CD4-positive, alpha-beta T cell (primary cell): ENCODE data around the gene FNDC3B. TPM values are rescaled to one million over a fixed set of nuclear protein-coding genes. Genes with fewer than 3 reads are reported as not detected.

ENCODE experiments used
- ATAC-seq: fragments of 200-7000 bp; cut with Tn5 transposase; one replicate; pipeline ENCODE4 v1.10.0; 2022; ENCODE audit warnings: mild to moderate bottlenecking; ENCODE audit not compliant: poor library complexity
- CTCF ChIA-PET: fragments of 350-600 bp; sonication (Branson Sonifier 250); formaldehyde crosslinking; loops from one replicate; lab custom pipeline; 2021; ENCODE audit warnings: antibody characterized with exemption, inconsistent platforms; lab: Charles Lee
- POLR2A ChIA-PET: fragments of 350-600 bp; sonication (Branson Sonifier 250); formaldehyde crosslinking; loops from one replicate; lab custom pipeline; 2021; ENCODE audit warnings: antibody characterized with exemption, inconsistent platforms; lab: Charles Lee
- DNase-seq, 14 experiments: peaks; one replicate each; pipeline ENCODE4 v3.0.0-alpha.2; 2013 to 2020; ENCODE audit warnings: mixed read lengths in 2 of 14
- H3K27ac ChIP-seq, 2 donors: one replicate each; pipeline versions ENCODE4 v1.5.1 to v1.7.0; 2013; ENCODE audit warnings: low read length in 2 of 2, low read depth in 1 of 2, mild to moderate bottlenecking in 1 of 2
- H3K27me3 ChIP-seq, 2 experiments: 1 replicate in 1 of 2; 2 replicates in 1 of 2; pipeline versions ENCODE4 v1.6.1 to v1.7.0; 2013; ENCODE audit warnings: low read length in 2 of 2, control low read depth in 1 of 2, mild to moderate bottlenecking in 1 of 2, moderate library complexity in 1 of 2; ENCODE audit not compliant: insufficient read depth in 2 of 2, control insufficient read depth in 1 of 2
- H3K36me3 ChIP-seq: one replicate; pipeline ENCODE4 v1.6.1; 2013; ENCODE audit warnings: low read length, control low read depth; ENCODE audit not compliant: insufficient read depth
- H3K4me1 ChIP-seq: one replicate; pipeline ENCODE4 v1.6.1; 2013; ENCODE audit warnings: low read length, control low read depth; ENCODE audit not compliant: insufficient read depth
- H3K4me3 ChIP-seq: one replicate; pipeline ENCODE4 v1.5.1; 2013; ENCODE audit warnings: mild to moderate bottlenecking, low read length, moderate library complexity
- H3K9me3 ChIP-seq, 2 experiments: 1 replicate in 1 of 2; 2 replicates in 1 of 2; pipeline versions ENCODE4 v1.6.1 to v1.7.0; 2013; ENCODE audit warnings: low read length in 2 of 2, mild to moderate bottlenecking in 2 of 2, control low read depth in 1 of 2, moderate library complexity in 1 of 2; ENCODE audit not compliant: control insufficient read depth in 1 of 2, insufficient read depth in 1 of 2
- H3K27ac Mint-ChIP-seq: one replicate; pipeline ENCODE4 v1.8.0; 2020; ENCODE audit warnings: mixed read lengths
- H3K27me3 Mint-ChIP-seq: one replicate; pipeline ENCODE4 v1.8.0; 2021; ENCODE audit warnings: mixed read lengths
- H3K36me3 Mint-ChIP-seq: one replicate; pipeline ENCODE4 v1.8.0; 2021; ENCODE audit warnings: low read depth, mixed read lengths
- H3K4me1 Mint-ChIP-seq: one replicate; pipeline ENCODE4 v1.8.0; 2021; ENCODE audit warnings: low read depth, mixed read lengths
- H3K4me3 Mint-ChIP-seq: one replicate; pipeline ENCODE4 v1.8.0; 2020; ENCODE audit warnings: mild to moderate bottlenecking, mixed read lengths
- H3K9me3 Mint-ChIP-seq: one replicate; pipeline ENCODE4 v1.8.0; 2020; ENCODE audit warnings: mixed read lengths
- CTCF ChIP-seq: fragments of 200-600 bp; IDR thresholded peaks from one replicate; pipeline ENCODE4 v1.8.0; 2022; ENCODE audit warnings: antibody characterized with exemption, mild to moderate bottlenecking
- intact Hi-C, 2 experiments: fragments of 100-400 bp; cut with DNase I in 1 of 2; cut with micrococcal nuclease in 1 of 2; formaldehyde crosslinking; loops; one replicate each; pipeline versions ENCODE4 v1.15.1 to v1.9.0; 2023 to 2025; cut with DNase I, micrococcal nuclease
- total RNA-seq, 174 experiments: library from RNA in 2 of 174; stranded (reverse) in 2 of 174; gene quantifications; one replicate each; pipeline ENCODE4 v1.2.3 and lab custom pipeline; 2021 to 2026

The FNDC3B gene
- total RNA-seq, 2 experiments from 2014 or later: 26.1 to 28.7 TPM

DNA sequence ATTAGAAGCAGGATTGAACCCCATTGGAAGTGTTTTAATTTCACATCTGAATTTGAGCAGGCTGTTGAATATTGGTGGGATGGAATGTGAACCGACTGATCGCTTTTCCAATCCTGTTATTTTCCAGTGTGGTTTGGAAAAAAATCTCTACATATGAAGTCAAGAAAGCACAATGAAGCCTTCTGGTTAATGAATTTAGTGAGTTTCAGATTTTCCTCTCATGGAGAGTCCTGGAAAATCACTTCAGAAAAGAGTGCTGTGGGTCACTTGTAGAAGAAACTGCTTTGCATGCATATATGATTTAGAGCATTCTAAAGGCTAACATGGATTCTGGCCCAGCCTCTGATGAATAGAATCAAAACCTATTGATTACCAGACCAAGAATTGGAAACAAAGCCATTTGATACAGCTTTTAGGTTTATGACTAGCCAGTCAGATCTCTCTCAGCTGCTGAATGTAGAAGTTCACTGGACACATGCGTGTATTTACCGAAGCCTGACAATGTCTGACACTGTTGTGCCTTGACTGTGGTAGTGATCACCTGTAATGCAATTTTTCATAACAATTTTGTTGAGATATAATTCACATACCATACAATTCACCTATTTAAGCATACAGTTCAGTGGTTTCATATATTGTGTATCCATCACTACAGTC is 121.9 kb downstream of the FNDC3B start:
- no peaks in the 10 kb centered on the region for H3K27me3 Mint-ChIP-seq
- Histone ChIP-seq H3K36me3 (no peaks in the 10 kb centered on the region), H3K4me3 (no peak overlapping the region), H3K9me3 (no peaks in the 10 kb centered on the region), H3K27me3 (no peaks in the 10 kb centered on the region), H3K4me1 (no peaks in the 10 kb centered on the region), H3K27ac (no peak overlapping the region)
- H3K27ac Mint-ChIP-seq: no peak overlapping the region
- H3K4me3 Mint-ChIP-seq: no peak overlapping the region
- POLR2A ChIA-PET: no interaction called here
- ATAC-seq (no peak), DNase-seq (no peak)
- no peaks in the 10 kb centered on the region for H3K36me3 Mint-ChIP-seq
- TF ChIP-seq CTCF: no peak
- intact Hi-C loops: no loop called here
- peaks cover 6% of the 10 kb centered on the region for H3K4me1 Mint-ChIP-seq
- CTCF ChIA-PET: no interaction called here
- no peaks in the 10 kb centered on the region for H3K9me3 Mint-ChIP-seq

- no peaks in the 10 kb centered on the region for H3K4me1 ChIP-seq
- H3K4me3 ChIP-seq: no peak overlapping the region
- H3K27ac Mint-ChIP-seq: no peak overlapping the region
- CTCF ChIA-PET: interaction anchor here (1.3 kb wide), 1 partner anchor 21 kb away, joined by 3 read pairs; no protein-coding TSS in a partner anchor
- H3K27ac ChIP-seq: no peak overlapping the region
- H3K9me3 ChIP-seq: no peaks in the 10 kb centered on the region
- H3K36me3 Mint-ChIP-seq: no peaks in the 10 kb centered on the region
- POLR2A ChIA-PET: no interaction called here
- H3K27me3 Mint-ChIP-seq: no peaks in the 10 kb centered on the region
- TF ChIP-seq CTCF: no peak
- H3K36me3 ChIP-seq: no peaks in the 10 kb centered on the region
- H3K27me3 ChIP-seq: no peaks in the 10 kb centered on the region
- no peak overlapping the region for H3K4me3 Mint-ChIP-seq
- no peaks in the 10 kb centered on the region for H3K9me3 Mint-ChIP-seq
- no peak for ATAC-seq
- intact Hi-C loops: no loop called here
- peaks cover 6% of the 10 kb centered on the region for H3K4me1 Mint-ChIP-seq
- DNase-seq: no peak
Observed at GRCh38 chr3:172161959-172162358, 122.6 kb downstream of the FNDC3B start.

- Histone ChIP-seq H3K4me1 (no peaks in the 10 kb centered on the region), H3K36me3 (no peaks in the 10 kb centered on the region), H3K9me3 (no peaks in the 10 kb centered on the region), H3K4me3 (no peak overlapping the region), H3K27ac (no peak overlapping the region), H3K27me3 (no peaks in the 10 kb centered on the region)
- ChIA-PET CTCF (interaction anchor here (1.3 kb wide), 1 partner anchor 19 kb away, joined by 3 read pairs; no protein-coding TSS in a partner anchor), POLR2A (no interaction called here)
- Mint-ChIP-seq H3K4me3 (no peak overlapping the region), H3K36me3 (no peaks in the 10 kb centered on the region), H3K4me1 (peaks cover 15% of the 10 kb centered on the region), H3K9me3 (no peaks in the 10 kb centered on the region), H3K27me3 (no peaks in the 10 kb centered on the region), H3K27ac (no peak overlapping the region)
- intact Hi-C loops: no loop called here
- DNase-seq: no peak
- ATAC-seq: no peak
- no peak for TF ChIP-seq CTCF
Observed at GRCh38 chr3:172163320-172163719, 123.9 kb downstream of the FNDC3B start.
